AG10803 (cell line): ENCODE results near the gene DEFB112.
A peak's percentile ranks its signal among the peaks of the same experiment; 100 is the strongest.

Experiments used
- DNase-seq: peaks from one replicate; pipeline ENCODE4 v3.0.0; 2010; ENCODE audit warnings: low read depth
- H3K4me3 ChIP-seq: 2 replicates; pipeline ENCODE4 v1.5.1; 2011; ENCODE audit warnings: mild to moderate bottlenecking, low read length, control low read depth
- CTCF ChIP-seq: conservative IDR thresholded peaks from 2 replicates; pipeline ENCODE4 v1.5.1; 2011; ENCODE audit warnings: mild to moderate bottlenecking, low read length, control low read depth, inconsistent platforms

The DEFB112 gene

DNA sequence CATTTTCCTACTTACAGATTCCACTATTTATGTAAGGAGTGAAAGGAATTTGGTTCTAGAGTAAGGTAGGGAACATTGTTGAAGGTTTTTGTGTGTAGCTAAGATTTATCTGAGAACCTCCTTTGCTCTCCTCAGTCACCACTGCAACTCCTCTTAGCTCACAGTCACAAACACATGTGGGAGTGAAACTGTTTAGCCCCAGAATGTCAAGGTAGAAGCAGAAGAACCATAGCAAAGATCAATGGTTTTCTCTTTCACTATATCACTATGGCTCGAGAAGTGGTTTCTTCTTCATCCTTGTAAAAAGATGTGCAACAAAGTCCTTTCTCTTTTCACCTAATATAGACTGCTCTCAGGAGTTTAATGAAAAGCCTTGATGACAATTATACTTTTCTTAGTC lies 6.5 kb upstream of the DEFB112 start:
- no peak overlapping the region for H3K4me3 ChIP-seq
- DNase-seq, result no peak
- no peak for TF ChIP-seq CTCF

DNA sequence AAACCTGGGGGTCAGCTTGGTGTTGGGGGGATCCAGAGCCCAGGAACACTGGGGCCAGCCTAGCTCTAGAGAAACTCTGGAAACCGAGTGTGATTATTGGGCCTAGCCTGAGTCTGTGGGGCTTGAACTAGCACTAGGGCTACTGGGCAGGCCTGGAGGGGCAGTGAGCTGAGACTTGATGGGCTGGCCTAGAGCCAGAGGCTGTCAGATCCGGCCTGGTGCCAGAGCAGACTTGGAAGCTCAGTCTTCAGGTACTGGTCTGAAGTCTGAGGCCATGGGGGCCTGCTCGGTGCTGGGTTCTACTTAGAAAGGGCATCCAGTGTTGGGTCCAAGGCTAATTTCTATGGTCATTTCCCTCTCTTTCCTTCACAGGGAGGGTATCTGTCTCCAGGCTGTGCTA lies 2.7 kb downstream of the DEFB112 start:
- H3K4me3 ChIP-seq, result no peak overlapping the region

GRCh38 chr6:50030777-50031562 lies 18.8 kb downstream of the DEFB112 start:
- H3K4me3 ChIP-seq, result no peak overlapping the region
- peak; percentile 1 for DNase-seq
- TF ChIP-seq CTCF, result peak; percentile 35

More for the DNA sequence above, 2.7 kb downstream of the DEFB112 start:
- no peak for DNase-seq
- TF ChIP-seq CTCF, result no peak

GRCh38 chr6:50030350-50030749 lies 19.4 kb downstream of the DEFB112 start:
- TF ChIP-seq CTCF, result no peak
- no peak overlapping the region for H3K4me3 ChIP-seq
- no peak for DNase-seq

GRCh38 chr6:50025258-50025657 lies 24.5 kb downstream of the DEFB112 start:
- no peak for TF ChIP-seq CTCF
- no peak for DNase-seq
- H3K4me3 ChIP-seq, result no peak overlapping the region

- H3K4me3 ChIP-seq, result no peak within 1 kb of the TSS
- DNase-seq, result no peak
- TF ChIP-seq CTCF, result no peak
Observed at GRCh38 chr6:50021894-50022293, 27.8 kb downstream of the DEFB112 start, which contains the start of gene DEFB110. DEFB110 (minus strand) TSS chr6:50021994; CDS start chr6:50021935, 59 bp downstream.

DNA sequence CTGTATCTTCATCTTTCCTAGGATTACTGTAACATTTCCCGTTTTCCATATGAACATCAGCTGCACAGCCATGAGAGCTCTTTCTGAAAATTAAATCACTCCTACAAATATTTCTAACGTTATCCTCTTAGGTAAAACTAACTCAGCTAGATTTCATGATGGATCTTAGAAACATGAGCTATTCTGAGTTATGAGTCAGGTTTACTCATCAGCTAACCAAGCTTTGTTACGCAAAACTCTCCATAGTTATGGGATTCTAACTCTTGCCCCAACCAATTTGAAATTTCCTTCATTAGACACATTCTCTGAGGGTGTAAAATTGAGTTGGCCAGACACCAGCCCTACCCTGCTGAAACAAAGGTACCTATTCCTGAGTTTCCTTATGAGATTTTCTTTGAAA lies 41.9 kb downstream of the DEFB112 start:
- H3K4me3 ChIP-seq, result no peak overlapping the region
- TF ChIP-seq CTCF, result no peak
- peak; percentile 23 for DNase-seq
